Endodermal cell (in vitro differentiated cells): ENCODE measurements around the gene RALGAPA2. TPM values are rescaled to one million over a fixed set of nuclear protein-coding genes. Genes with fewer than 3 reads are reported as not detected.

Source experiments
- DNase-seq: peaks from one replicate; pipeline ENCODE4 v3.0.0-alpha.2; 2017
- H3K27ac ChIP-seq: 2 replicates; pipeline ENCODE4 v1.5.1; 2013; ENCODE audit warnings: mild to moderate bottlenecking, low read depth, low read length, moderate library complexity
- H3K27me3 ChIP-seq: 2 replicates; pipeline ENCODE4 v1.6.1; 2013; ENCODE audit warnings: mild to moderate bottlenecking, low read length, moderate library complexity; ENCODE audit not compliant: insufficient read depth, control insufficient read depth, poor library complexity, severe bottlenecking
- H3K36me3 ChIP-seq: 2 replicates; pipeline ENCODE4 v1.7.0; 2013; ENCODE audit warnings: mild to moderate bottlenecking, low read length, moderate library complexity; ENCODE audit not compliant: control insufficient read depth, insufficient read depth
- H3K4me1 ChIP-seq: one replicate; pipeline ENCODE4 v1.7.0; 2013; ENCODE audit warnings: low read length; ENCODE audit not compliant: control insufficient read depth, insufficient read depth
- H3K4me3 ChIP-seq: 2 replicates; pipeline ENCODE4 v1.5.1; 2013; ENCODE audit warnings: mild to moderate bottlenecking, low read length, moderate library complexity
- H3K9ac ChIP-seq: 2 replicates; pipeline ENCODE4 v1.6.1; 2013; ENCODE audit warnings: mild to moderate bottlenecking, low read length, moderate library complexity; ENCODE audit not compliant: poor library complexity, severe bottlenecking; ENCODE audit errors: extremely low read depth
- H3K9me3 ChIP-seq: 2 replicates; pipeline ENCODE4 v1.6.1; 2013; ENCODE audit warnings: mild to moderate bottlenecking, low read length, moderate library complexity; ENCODE audit not compliant: control insufficient read depth
- H3K27ac Mint-ChIP-seq: 2 replicates; pipeline ENCODE4 v1.8.0; 2020; ENCODE audit warnings: mixed read lengths
- H3K27me3 Mint-ChIP-seq: 2 replicates; pipeline ENCODE4 v1.8.0; 2021; ENCODE audit warnings: mild to moderate bottlenecking, mixed read lengths; ENCODE audit not compliant: insufficient read depth
- H3K36me3 Mint-ChIP-seq: 2 replicates; pipeline ENCODE4 v1.8.0; 2020; ENCODE audit warnings: low read depth, mixed read lengths
- H3K4me1 Mint-ChIP-seq: 2 replicates; pipeline ENCODE4 v1.8.0; 2020; ENCODE audit warnings: mixed read lengths
- H3K4me3 Mint-ChIP-seq: 2 replicates; pipeline ENCODE4 v1.8.0; 2020; ENCODE audit warnings: mild to moderate bottlenecking, moderate library complexity, mixed read lengths
- H3K9me3 Mint-ChIP-seq: 2 replicates; pipeline ENCODE4 v1.8.0; 2020; ENCODE audit warnings: mild to moderate bottlenecking, mixed read lengths
- WGBS, 2 experiments: methylation state at CpG; one replicate each; pipeline versions ENCODE4 v1.1.5 to v1.1.7; 2013; ENCODE audit warnings: missing lambda C conversion rate in 2 of 2, mixed read lengths in 1 of 2; ENCODE audit not compliant: insufficient coverage in 1 of 2, insufficient read length in 1 of 2; 5-methylcytosine and 5-hydroxymethylcytosine counted together
- total RNA-seq, 2 donors: library from RNA; stranded (reverse); fragmentation: NEBNext Ultra II Directional in 1 of 2; extraction: Animal tissue kit (Norgen Biotek cat#: 25700) in 1 of 2; gene quantifications; 2 replicates in 1 of 2; 3 replicates in 1 of 2; pipeline ENCODE4 v1.2.1, GENCODE V29; 2021
- TF ChIP-seq, protein P1 (sequence below): fragments of 200-600 bp; sonication (generic); conservative IDR thresholded peaks from 2 replicates; pipeline ENCODE4 v1.5.0; 2021; ENCODE audit warnings: antibody characterized with exemption, mild to moderate bottlenecking

RALGAPA2 gene
- total RNA-seq, 2 donors from 2014 or later = 19.5 to 24.6 TPM

DNA sequence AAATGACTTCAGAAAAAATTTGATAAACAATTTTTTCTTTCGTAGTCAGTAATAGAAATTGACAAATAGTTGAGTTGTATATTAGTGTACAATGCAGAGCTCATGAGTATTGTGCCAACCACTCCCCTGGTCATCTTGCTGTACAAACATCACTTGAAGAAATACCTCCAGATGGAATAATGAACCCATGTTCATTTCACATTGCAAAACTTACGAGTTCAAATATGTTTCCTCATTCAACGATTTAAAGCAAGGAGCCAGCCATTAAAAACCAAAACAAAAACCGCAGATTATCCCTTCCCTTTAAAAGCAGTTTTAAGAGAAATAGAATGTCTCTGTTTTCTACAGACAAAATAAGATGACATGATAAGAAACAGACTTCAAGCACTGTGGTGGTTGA, 62.5 kb downstream of the RALGAPA2 start:
- no peak for DNase-seq
- H3K27me3 Mint-ChIP-seq = no peaks in the 10 kb centered on the region
- 96% methylated on average over 4 of the region's 4 CpGs; no CpG with 5 or more reads in 1 of the 2 experiments for WGBS, 2 experiments
- no peak overlapping the region for H3K9ac ChIP-seq
- TF ChIP-seq, protein P1, sequence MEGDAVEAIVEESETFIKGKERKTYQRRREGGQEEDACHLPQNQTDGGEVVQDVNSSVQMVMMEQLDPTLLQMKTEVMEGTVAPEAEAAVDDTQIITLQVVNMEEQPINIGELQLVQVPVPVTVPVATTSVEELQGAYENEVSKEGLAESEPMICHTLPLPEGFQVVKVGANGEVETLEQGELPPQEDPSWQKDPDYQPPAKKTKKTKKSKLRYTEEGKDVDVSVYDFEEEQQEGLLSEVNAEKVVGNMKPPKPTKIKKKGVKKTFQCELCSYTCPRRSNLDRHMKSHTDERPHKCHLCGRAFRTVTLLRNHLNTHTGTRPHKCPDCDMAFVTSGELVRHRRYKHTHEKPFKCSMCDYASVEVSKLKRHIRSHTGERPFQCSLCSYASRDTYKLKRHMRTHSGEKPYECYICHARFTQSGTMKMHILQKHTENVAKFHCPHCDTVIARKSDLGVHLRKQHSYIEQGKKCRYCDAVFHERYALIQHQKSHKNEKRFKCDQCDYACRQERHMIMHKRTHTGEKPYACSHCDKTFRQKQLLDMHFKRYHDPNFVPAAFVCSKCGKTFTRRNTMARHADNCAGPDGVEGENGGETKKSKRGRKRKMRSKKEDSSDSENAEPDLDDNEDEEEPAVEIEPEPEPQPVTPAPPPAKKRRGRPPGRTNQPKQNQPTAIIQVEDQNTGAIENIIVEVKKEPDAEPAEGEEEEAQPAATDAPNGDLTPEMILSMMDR = no peak
- H3K27ac ChIP-seq = no peak overlapping the region
- peaks cover 5% of the 10 kb centered on the region for H3K4me1 Mint-ChIP-seq
- peaks cover 6% of the 10 kb centered on the region for H3K9me3 ChIP-seq
- no peaks in the 10 kb centered on the region for H3K36me3 Mint-ChIP-seq
- H3K4me3 ChIP-seq = no peak overlapping the region
- no peaks in the 10 kb centered on the region for H3K27me3 ChIP-seq
- peaks cover 2% of the 10 kb centered on the region for H3K4me1 ChIP-seq
- no peaks in the 10 kb centered on the region for H3K36me3 ChIP-seq
- H3K4me3 Mint-ChIP-seq = no peak overlapping the region
- H3K9me3 Mint-ChIP-seq = no peaks in the 10 kb centered on the region
- no peak overlapping the region for H3K27ac Mint-ChIP-seq

DNA sequence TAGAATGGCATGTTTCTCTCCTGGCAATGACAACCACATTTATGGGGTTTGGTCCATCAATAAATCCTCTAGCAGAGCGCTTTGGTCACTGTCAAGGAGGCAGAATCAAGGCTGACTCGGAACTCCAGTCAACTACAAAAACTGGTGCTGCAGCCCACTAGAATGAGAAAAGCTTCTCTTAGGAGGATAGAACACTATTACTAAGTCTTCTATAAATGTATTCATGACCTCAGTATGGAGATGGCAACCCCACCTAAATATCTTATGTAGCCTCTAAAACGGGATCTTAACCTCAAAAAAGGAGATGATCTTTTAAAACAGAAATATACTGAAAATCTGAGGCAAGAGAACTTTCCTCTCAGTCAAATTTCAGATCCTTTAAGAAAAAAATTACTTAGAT, 68.5 kb downstream of the RALGAPA2 start:
- H3K4me3 ChIP-seq = no peak overlapping the region
- Mint-ChIP-seq H3K36me3 (peaks cover 11% of the 10 kb centered on the region), H3K4me1 (peaks cover 16% of the 10 kb centered on the region), H3K27ac (no peak overlapping the region), H3K9me3 (no peaks in the 10 kb centered on the region), H3K4me3 (no peak overlapping the region), H3K27me3 (no peaks in the 10 kb centered on the region)
- H3K9me3 ChIP-seq = peaks cover 6% of the 10 kb centered on the region
- H3K27ac ChIP-seq = no peak overlapping the region
- TF ChIP-seq, protein P1 = no peak
- DNase-seq = no peak
- no peaks in the 10 kb centered on the region for H3K27me3 ChIP-seq
- no peak overlapping the region for H3K9ac ChIP-seq
- WGBS, 2 experiments = 86 to 94% methylated on average over 3 of the region's 3 CpGs
- H3K4me1 ChIP-seq = no peaks in the 10 kb centered on the region
- peaks cover 17% of the 10 kb centered on the region for H3K36me3 ChIP-seq

DNA sequence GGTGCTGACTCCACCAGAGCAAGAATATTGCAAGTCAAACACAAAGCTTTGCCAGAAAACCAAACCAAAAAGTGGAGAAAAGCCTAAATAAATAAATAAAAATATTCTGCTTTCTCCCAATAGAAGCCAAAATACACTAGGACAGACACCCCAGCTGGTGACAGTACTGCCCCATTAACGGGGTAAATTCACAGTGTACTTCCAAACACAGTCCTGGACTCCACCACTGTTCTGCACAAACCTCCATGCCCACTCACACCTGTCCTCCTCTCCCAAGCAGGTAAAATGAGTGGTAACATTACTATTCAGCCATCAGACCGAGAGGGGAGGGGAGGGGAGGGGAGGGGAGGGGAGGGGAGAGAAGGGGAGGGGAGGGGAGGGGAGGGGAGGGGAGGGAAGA, 70.7 kb downstream of the RALGAPA2 start:
- WGBS, 2 experiments = 83% methylated on average over 1 of the region's 2 CpGs; no CpG with 5 or more reads in 1 of the 2 experiments
- Histone ChIP-seq H3K9me3 (no peaks in the 10 kb centered on the region), H3K4me3 (no peak overlapping the region), H3K27me3 (no peaks in the 10 kb centered on the region), H3K9ac (no peak overlapping the region), H3K4me1 (no peaks in the 10 kb centered on the region), H3K27ac (no peak overlapping the region), H3K36me3 (peaks cover 29% of the 10 kb centered on the region)
- Mint-ChIP-seq H3K27ac (no peak overlapping the region), H3K4me1 (peaks cover 17% of the 10 kb centered on the region), H3K9me3 (no peaks in the 10 kb centered on the region), H3K4me3 (no peak overlapping the region), H3K36me3 (peaks cover 11% of the 10 kb centered on the region), H3K27me3 (no peaks in the 10 kb centered on the region)
- no peak for DNase-seq
- TF ChIP-seq, protein P1 = no peak
